NCI-H187 (cell line): ENCODE measurements around the gene ZBBX.

Source experiments
- DNase-seq, 2 experiments: peaks; one replicate each; lab custom pipeline; 2025; lab: John Stamatoyannopoulos, UW

ZBBX gene

GRCh38 chr3:167318306-167318705 is 61.8 kb downstream of the ZBBX start:
- no peak for DNase-seq

GRCh38 chr3:167306319-167306718 is 73.8 kb downstream of the ZBBX start:
- DNase-seq, result no peak

GRCh38 chr3:167305340-167305890 is 74.7 kb downstream of the ZBBX start:
- no peak for DNase-seq

- no peak for DNase-seq
Observed at GRCh38 chr3:167304077-167304476, 76.0 kb downstream of the ZBBX start.

GRCh38 chr3:167302678-167303077 is 77.4 kb downstream of the ZBBX start:
- DNase-seq, result no peak

- no peak for DNase-seq
Observed at GRCh38 chr3:167300207-167300606, 79.9 kb downstream of the ZBBX start.

- no peak for DNase-seq
Observed at GRCh38 chr3:167289435-167289834, 90.7 kb downstream of the ZBBX start.

GRCh38 chr3:167288737-167289136 is 91.4 kb downstream of the ZBBX start:
- DNase-seq, result no peak

- no peak for DNase-seq
Observed at GRCh38 chr3:167287308-167287707, 92.8 kb downstream of the ZBBX start.

- DNase-seq, result no peak
Observed at GRCh38 chr3:167274141-167274874, 105.8 kb downstream of the ZBBX start.

GRCh38 chr3:167253037-167253436 is 127.1 kb downstream of the ZBBX start:
- DNase-seq, result no peak

- no peak for DNase-seq
Observed at GRCh38 chr3:167251678-167252077, 128.4 kb downstream of the ZBBX start.

- DNase-seq, result no peak
Observed at GRCh38 chr3:167246252-167246651, 133.8 kb downstream of the ZBBX start.

GRCh38 chr3:167241048-167241845 is 138.8 kb downstream of the ZBBX start:
- DNase-seq, result no peak

GRCh38 chr3:167228135-167228534 is 152.0 kb downstream of the ZBBX start:
- DNase-seq, result no peak

GRCh38 chr3:167225821-167226220 is 154.3 kb downstream of the ZBBX start:
- no peak for DNase-seq

GRCh38 chr3:167209011-167209410 is 171.1 kb downstream of the ZBBX start:
- no peak for DNase-seq

GRCh38 chr3:167203062-167203461 is 177.0 kb downstream of the ZBBX start:
- DNase-seq, result no peak

GRCh38 chr3:167198949-167199600 is 181.0 kb downstream of the ZBBX start:
- DNase-seq, result no peak
